HG03558 (cell line): ENCODE results near the gene TAF1B.

Experiments used
- ATAC-seq: cut with Tn5 transposase; IDR thresholded peaks from one replicate; pipeline ENCODE4 v1.9.1; 2021; ENCODE audit warnings: moderate number of reproducible peaks; ENCODE audit not compliant: unreplicated experiment; ENCODE audit errors: extremely low read depth

TAF1B gene

DNA sequence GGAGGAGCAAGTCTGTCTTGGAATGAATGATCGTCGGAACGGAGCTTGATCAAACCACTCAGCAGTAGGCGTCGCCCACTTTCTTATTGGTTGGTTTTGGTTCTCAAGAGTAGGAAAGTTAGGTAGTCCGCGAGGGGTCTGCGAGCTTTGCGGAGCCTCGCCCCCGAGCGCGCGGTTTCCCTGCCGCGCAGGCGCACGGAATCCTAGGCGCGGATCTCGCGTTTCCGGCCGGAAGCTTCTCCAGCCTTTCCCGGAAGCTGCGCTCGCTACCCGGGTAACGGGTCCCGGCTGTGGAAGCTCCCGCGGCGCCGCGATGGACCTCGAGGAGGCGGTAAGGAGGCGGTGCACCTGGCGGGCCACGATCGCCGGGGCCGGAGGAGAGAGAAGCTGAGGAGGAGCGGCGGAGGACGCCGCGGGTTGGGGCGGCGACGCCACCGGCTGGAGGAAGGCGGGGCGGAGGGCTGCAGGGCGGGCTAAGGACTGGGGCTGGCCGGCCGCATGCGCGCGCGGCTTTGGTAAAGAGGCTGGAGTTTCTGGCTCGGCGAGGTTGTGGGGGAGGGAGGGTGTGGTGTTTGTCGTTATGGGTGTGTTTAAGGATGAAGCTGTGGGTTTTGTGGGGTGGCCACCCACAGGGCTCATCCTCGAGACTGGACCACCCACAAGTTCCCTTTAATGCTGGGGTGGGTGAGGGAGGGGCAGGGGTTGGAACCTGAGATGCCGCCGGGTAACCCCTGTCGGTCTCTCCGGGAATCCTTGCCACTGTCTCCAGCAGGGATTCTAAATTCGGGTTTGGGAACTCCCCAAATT is at the start of gene TAF1B:
TSS of gene TAF1B (plus strand) at position 246 of the 807 bp plus-strand sequence. CDS start at position 314, 68 bp downstream.
- ATAC-seq, result peak; percentile 57

DNA sequence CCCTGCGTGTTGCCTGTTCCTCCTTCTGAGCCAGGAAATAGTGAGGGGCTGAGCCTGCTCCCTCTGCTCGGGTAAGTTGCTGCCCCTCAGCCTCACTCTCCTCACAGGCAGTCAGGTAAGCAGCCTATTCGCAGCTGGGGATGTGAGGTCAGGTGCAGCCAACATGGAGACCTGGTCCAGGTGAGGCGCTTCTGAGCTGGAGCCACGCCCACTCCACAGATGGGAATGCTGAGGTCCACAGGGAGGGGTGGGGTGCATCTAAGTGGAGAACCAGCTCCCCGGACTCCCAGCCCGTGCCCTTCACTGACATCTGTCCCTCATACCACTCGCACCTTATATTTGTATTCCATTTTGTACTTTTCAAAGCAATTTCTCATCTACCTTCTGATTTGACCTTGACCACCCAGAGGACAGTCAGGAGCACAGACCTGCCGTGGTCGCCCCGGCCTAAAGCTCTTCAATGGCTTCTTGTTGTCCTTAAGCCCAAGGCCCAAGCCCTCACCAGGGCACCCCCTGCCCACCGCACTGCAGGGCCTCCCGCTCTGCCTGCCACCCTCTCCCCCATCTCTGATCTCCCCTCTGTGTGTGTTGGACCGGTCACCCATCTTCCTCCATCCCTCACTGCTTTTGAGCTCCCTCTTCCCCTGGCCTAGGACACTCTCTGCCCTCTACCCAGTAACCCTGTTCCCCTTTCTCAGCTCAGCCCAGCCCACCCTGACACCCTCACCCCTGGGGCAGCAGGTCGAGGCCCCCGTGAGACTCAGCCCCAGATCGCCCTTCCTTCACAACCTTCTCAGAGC is 49.2 kb upstream of the TAF1B start:
- ATAC-seq, result no peak

DNA sequence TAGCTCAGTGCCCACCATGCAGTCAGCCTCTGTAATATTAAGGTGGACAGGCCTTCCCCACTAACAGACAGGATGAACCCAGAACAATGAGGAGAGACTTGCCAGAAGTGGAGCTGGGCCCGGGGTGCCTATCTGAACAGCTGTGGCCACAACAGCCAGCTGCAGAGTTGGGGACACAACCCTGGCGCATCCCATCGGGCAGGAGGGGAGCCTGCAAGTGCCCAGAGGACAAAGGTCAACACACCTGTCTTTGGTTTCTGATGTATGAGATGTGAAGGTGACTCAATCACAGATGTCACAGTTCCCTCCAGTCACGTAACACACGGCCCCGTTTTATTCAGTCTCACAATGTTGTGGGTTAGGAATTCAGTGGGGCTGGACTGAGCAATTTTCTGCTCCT is 48.2 kb upstream of the TAF1B start:
- ATAC-seq, result no peak

DNA sequence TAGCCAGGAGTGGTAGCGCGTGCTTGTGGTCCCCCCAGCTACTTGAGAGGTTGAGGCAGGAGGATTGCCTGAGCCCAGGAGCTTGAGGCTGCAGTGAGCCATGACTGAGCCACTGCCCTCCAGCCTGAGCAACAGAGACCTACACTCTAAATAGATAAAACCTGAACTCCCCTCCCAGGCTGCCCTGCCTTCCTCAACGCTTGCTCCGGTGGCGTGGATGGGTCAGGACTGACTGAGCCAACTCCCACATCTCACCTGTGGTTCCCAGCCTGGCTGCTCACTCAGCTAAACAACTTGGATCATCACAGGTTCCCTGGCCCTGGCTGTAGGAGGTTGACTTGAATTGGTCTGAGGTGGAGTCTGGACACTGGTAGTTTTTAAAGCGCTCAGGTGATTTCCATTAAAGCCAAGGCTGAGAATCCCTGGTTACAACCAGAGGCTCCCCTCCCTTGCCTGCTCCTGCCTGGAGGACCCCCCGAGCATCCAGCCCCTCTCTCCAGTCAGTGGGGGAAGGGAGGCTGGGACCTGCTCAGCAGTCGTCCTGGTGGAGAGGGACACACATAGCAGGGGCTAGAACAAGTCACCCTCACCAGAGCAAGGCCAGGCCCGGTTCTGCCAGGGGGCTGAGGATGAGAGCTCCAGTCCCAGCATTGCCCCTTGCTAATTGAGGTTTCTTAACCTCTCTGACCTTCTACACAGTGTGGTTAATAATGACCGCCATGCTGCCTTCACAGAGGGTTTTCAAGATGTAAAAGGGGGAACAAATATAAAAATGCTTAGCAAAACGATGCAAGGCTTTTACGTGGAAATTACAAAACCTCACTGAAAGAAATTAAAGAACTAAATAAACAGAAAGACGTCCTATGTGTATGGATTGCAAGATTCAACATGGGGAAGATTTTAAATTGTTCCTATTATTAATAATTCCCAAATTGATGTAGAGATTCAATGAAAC is 46.9 kb upstream of the TAF1B start:
- ATAC-seq, result no peak

DNA sequence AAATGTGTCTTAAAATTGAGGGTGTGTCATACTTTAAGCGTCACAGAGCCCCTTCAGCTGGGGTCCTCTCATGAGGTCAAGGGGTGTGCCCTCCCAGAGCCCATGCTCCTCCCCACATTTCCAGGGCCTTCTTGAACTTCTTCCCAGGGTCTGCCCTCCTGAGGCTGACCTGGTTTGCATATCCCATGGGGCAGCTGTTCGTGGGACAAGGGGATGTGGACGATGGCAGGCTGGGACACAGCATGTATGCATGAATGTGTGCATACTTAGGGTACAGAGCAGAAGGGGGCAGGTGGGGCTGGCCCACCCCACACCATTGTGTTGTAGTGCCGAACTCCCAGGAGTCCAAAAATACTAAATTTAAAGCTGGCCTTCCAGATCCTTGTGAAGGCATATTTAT is 46.2 kb upstream of the TAF1B start:
- no peak for ATAC-seq

GRCh38 chr2:9797681-9798556 is 45.4 kb upstream of the TAF1B start:
- ATAC-seq, result no peak

GRCh38 chr2:9799011-9799596 is 44.2 kb upstream of the TAF1B start:
- ATAC-seq, result no peak

GRCh38 chr2:9799729-9800632 is 43.3 kb upstream of the TAF1B start:
- peak; percentile 83 for ATAC-seq

- ATAC-seq, result no peak
These were observed 42.7 kb upstream of the TAF1B start for GRCh38 chr2:9800639-9800974.

GRCh38 chr2:9800975-9801726 is 42.1 kb upstream of the TAF1B start:
- no peak for ATAC-seq

DNA sequence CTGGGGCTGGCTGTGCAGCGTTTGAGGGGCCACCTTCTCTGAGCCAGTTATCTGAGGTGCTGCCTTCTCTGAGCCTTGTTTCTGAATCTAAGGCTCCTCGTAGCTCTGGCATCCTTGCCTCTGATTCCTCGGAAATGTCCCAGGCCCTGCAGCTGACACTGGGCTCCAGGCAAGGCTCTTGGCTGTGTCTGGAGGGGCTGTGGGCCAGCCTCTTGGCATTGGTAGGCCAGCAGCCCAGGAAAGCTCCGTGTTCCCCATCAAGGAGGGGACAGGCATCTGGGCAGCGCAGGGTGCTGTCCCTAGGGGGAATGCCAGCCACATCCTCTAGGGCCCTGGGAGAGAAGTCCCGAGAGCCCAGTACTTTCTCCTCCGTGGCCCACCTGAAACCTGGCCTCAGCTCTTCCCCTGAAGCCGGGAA is 40.7 kb upstream of the TAF1B start:
- no peak for ATAC-seq

DNA sequence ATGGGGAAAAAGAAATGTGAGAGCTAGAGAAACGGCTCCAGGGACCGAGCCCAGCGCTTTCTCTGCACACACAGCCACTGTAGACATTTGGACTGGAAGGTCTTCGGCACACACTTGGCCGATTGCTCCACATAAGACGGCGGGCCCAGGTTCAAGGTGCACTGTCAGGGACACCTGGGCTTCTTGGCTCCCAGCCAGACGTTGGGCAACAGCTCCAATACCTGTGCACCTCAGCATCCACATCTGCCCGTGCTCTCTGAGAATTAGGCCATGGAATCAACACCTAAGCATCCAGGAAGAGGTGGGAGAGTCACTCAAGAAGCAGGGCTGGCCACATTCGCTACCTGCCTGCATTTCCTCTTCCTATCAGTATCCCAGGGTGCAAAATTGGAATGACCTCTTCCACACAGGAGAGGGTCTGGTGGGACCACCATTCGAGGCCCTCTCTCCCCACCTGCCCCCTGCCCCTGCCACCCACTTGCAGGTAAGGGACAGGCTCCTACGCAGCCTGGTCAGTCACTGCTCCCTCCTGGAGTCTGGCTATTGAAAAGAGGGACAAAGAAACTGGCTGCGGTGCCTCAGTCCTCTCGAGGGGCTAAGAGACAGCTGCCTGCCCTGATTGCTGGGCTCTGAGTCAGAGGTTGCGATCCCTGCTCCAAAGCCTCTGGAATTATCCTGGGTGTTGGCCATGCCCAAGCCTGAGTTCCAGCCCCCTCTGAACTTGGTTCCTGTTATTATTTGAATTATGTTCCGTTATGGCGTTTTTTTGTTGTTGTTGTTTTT is 40.1 kb upstream of the TAF1B start:
- ATAC-seq, result no peak

GRCh38 chr2:9805435-9806297 is 37.6 kb upstream of the TAF1B start:
- ATAC-seq, result no peak

GRCh38 chr2:9806298-9806610 is 37.0 kb upstream of the TAF1B start:
- ATAC-seq, result no peak

GRCh38 chr2:9806656-9807055 is 36.6 kb upstream of the TAF1B start:
- no peak for ATAC-seq

- no peak for ATAC-seq
These were observed 36.2 kb upstream of the TAF1B start for GRCh38 chr2:9807056-9807455.
